IPS-11a (cell line): ENCODE results near the gene AFG3L2.
A peak's percentile ranks its signal among the peaks of the same experiment; 100 is the strongest.

Experiments
- H3K4me3 ChIP-seq: one replicate; pipeline ENCODE4 v1.5.1; 2013; ENCODE audit warnings: low read depth, low read length, control low read depth

Gene AFG3L2

DNA sequence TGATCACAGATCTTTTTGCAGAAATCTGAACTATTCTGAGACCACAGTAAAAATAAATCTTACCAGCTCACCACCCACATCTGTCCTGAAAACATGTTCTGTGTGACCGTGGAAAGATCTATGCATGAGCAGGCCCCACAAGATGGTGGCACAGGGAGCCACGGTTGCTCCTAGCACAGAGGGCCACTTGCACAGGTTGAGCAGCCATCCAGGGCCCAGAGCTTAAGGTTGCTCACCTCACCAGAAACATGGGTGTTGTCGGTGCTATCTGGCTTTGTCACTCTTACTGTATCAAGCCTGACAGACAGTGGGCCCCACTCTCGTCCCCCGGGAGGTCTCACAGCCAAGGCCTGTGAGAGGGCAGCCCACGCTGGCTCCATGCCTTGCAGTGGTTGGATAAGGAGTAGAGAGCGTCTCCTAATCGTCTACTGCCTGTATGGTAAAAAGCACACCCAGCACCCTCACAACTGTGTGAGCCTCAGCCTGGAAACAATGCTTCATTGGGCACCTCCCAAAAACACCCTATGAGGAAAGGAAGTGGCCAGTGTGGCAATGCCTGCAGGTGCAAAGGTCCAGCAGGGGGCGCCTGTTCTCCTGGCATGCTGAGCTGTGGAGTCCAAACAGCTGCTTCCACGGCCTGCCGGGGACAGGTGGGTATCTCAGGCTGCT lies 49.4 kb downstream of the AFG3L2 start:
- no peak overlapping the region for H3K4me3 ChIP-seq

DNA sequence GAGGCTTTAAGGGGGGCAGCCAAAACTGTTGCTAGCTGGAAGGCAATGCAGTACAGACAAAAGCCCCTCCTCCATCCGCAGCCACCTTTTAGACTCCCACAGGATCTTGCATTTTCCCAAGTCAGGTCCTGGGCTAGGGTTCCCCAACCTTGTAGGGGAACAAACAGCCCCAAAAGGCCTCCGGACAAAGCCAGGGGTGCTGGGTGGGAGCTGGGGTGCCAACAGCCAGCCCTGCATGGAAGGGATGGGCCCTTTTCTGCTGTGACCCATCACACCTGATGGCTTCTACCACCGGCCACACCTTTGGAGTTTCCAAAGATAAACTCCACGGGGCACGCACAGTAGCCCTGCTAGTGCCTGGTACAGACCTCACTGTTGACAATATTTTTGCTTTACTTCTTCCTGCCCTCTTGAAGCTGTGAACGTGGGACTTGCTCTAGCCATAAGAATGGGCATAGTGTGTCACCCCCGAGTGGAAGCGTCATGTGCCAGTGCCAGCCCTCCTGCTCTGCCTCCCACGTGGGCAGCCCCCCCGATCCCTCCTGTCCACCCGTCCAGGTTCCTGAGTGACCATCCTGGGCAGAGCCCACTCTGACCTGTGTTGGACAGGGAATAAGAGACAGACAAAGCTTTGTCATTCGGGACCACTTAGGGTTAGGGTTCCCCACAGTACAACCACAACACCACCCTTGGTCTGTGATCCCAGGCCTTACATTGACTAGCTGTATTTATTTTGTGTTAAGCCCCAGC lies 50.1 kb downstream of the AFG3L2 start:
- no peak overlapping the region for H3K4me3 ChIP-seq

DNA sequence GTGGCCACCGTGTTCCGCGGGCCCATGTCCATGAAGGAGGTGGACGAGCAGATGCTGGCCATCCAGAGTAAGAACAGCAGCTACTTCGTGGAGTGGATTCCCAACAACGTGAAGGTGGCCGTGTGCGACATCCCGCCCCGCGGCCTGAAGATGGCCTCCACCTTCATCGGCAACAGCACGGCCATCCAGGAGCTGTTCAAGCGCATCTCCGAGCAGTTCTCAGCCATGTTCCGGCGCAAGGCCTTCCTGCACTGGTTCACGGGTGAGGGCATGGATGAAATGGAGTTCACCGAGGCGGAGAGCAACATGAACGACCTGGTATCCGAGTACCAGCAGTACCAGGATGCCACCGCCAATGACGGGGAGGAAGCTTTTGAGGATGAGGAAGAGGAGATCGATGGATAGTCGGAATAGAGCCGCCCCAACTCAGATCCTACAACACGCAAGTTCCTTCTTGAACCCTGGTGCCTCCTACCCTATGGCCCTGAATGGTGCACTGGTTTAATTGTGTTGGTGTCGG lies 51.2 kb downstream of the AFG3L2 start:
- H3K4me3 ChIP-seq, result no peak overlapping the region

DNA sequence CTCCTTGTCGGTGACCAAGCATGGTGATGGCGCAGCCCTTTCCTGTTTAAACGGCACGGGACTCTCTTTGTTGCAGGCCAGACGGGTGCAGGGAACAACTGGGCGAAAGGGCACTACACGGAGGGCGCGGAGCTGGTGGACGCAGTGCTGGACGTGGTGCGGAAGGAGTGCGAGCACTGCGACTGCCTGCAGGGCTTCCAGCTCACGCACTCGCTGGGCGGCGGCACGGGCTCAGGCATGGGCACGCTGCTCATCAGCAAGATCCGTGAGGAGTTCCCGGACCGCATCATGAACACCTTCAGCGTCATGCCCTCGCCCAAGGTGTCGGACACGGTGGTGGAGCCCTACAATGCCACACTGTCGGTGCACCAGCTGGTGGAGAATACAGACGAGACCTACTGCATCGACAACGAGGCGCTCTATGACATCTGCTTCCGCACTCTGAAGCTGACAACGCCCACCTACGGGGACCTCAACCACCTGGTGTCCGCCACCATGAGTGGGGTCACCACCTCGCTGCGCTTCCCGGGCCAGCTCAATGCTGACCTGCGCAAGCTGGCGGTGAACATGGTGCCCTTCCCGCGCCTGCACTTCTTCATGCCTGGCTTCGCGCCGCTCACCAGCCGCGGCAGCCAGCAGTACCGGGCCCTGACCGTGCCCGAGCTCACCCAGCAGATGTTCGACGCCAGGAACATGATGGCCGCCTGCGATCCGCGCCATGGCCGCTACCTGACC lies 51.9 kb downstream of the AFG3L2 start:
- H3K4me3 ChIP-seq, result no peak overlapping the region

DNA sequence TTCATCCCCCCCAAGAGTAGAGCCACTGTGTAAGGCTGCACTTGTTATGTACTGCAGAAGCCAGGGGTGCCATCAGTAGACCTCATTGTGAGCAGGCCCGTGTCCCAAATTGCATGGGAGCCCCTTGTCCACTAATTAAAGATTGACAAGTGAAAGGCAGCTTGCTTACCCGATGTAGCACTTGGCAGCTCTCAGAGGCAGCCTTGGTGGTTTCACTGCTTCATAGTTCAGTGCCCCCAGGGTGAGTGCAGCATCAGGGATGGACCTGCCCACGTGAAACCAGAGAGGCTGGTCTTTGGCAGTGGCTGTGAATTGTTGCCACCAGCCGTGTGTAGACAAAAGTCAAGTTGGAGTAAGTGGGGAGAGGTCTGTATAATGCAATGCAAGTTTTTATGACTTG lies 55.7 kb downstream of the AFG3L2 start:
- no peak overlapping the region for H3K4me3 ChIP-seq

DNA sequence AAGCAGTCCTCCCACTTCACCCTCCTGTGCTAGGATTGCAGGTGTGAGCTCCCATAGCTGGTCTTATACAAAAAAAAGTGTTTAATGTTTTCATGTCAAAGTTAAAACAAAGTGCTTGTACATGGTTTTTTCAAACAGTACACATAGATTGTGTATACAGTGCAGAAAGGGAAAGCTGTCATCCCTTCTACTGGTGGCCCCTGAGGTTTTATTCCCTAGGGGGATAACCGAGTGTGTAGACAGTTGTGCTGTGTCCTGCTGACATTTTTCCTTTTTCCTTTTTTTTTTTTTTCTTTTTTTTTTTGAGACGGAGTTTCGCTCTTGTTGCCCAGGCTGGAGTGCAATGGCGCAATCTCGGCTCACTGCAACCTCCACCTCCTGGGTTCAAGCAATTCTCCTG lies 58.2 kb downstream of the AFG3L2 start:
- H3K4me3 ChIP-seq, result no peak overlapping the region

DNA sequence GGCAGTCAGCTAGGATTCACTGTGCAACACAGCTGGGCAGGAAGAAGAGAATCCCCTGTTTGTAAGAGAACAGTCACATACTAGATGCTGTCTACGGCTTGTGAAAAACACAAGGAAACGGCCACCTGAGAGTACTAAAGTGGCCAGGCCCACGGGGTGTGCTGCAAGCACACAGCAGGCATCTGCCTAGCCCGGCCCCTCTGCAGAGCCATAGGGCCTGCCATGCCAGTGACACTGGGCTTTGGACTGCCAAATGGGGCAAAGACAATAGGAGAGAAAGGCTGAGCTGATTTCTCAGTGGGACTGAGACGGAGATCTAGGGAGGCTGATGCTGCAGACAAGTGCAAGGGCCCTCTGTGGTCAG lies 58.7 kb downstream of the AFG3L2 start:
- no peak overlapping the region for H3K4me3 ChIP-seq

DNA sequence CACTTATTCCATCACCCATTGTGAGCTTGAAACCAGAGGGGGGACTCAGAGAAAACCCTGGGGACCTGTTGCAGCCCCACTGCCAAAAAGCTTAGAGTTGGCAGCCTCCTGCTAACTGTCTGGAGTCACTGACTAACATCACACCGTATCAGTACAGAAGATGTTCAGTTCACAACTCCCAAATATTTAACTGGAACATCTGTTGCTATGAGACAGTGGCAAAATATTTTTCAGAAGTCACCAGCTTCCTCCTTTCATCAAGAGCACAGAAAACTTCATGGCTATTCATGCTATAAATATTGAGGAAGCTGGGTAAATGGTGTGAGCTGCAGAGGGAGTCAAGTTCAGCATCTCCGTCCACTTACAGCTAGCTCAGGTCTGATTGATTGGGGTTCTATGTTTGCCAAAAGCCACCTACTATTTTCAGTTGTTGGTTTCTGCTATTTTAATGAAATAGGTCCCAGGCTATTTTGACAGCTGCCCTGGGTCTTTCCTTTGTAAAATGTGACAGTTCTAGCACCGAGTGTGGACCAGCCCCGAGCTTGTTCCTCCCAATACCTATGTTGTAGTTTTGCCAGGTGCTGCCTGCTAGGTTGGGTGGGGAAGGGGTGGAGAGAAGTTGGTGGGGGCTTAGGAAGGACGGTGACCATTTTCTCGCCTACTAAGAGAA lies 59.2 kb downstream of the AFG3L2 start:
- H3K4me3 ChIP-seq, result no peak overlapping the region

DNA sequence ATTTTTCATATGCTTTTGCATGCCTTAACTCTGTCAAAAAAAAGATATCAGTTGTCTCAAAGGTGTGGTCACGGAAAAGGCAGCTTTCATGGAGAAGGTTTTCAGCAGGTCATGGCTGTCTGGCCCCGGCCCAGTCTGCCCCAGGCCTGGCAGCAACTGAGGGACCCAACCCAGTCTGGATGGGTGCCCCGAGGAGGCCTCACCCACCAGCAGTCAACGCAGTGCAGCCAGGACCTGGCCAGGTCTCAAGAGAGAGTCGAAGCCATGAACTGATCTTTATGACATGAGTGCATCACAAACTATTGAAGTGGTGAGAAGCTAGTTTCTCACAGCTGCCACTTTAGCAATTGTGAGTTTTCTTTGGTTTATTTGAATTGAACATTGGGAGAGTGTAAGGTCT lies 61.1 kb downstream of the AFG3L2 start:
- H3K4me3 ChIP-seq, result no peak overlapping the region

DNA sequence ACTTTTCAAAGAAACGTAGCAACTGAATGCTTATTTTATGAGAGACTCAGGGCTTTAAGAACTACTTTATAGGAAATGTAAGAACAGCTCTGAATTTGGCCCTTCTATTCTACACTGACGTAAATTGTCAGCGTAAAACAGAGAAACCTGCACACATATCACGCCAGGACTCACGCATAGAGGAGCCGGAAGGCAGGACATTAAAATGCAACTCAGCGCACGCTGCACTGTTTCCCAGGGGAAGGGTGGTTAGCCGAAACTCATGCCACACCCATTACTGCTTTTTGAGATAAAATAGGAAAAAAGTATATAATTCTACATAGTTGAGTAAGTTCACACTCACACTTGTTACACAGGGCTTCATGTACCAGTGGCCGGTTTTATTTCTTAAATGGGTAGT lies 61.5 kb downstream of the AFG3L2 start:
- H3K4me3 ChIP-seq, result no peak overlapping the region

DNA sequence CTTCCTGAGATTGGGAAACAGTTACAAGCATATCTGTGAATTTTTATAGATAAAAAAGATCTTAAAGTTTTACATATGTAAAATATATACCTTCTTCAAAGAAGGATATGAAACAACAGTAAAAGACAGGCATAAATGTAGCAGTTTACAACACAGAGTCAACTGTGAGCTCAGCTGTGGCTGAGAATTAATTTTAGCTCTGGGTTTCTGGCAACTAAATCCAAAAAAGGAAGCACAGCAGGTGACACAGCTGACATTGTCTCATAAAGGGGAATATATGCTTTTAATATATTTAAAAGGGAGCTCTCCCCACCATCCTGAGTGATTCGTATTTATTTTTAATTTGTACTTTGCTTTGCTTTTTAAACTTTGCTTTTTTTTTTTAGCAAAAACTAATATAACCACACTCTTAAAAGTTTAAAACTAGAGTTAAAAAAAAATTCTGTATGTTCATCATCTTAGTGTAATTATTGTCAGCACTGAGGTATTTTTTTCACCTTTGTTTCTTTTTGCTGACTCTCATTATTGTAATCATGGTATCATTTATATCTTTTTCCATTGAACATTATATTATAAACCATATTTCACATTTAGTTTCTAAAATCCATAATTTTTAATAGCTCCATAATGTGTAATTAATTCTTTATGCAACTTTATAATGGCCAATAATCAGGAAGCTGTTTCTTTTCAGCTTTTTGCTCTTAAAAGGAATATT lies 62.3 kb downstream of the AFG3L2 start:
- H3K4me3 ChIP-seq, result no peak overlapping the region

DNA sequence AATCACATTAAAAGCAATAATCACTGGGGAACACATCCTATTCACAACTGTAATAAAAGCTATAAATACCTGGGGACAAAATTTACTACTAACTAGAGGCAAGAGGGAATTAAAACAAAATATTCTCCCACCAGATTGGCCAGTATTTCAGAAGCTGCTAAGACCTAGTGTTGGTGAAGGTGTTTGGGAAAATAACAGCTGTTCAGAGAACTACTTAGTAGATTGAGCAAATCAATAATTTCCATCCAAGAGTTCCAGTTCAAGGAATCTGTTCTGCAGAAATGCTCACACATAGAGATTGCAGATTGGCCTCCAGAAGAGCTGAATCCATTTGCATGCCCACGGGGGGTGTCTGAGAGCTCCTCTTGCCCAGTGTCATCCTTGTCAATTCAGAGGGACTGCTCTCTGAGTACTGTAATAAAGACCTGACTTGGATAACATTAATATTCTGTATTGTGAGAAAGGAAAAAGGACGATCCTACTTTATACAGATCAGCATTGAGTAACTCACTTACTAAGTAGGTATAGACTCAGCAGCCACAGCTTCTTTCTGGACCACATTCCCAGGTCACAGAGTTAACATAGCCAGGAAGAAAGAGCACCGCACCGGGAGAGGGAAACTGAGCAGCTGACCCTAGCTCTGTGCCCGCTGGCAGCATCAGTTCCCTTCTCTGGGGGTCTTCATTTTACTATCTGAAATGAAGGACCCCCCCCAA lies 63.3 kb downstream of the AFG3L2 start:
- no peak overlapping the region for H3K4me3 ChIP-seq

DNA sequence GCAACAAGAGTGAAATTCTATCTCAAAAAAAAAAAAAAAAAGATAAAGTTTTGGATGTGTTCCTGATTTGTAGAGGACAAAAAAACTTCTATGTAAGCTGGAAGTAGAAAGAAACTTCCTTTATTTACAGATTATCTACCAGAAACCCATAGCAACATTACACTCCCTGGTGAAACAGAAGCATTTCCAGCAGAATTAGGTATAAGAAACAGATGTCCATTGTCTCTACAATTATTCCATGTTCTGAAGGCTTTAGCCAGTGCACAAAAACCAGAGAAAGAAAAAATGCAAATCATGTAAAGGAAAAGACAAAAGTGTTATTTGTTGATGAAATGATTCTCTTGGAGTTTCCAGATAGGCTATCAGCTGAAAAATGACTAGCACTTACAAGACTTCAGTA lies 64.1 kb downstream of the AFG3L2 start:
- no peak overlapping the region for H3K4me3 ChIP-seq

DNA sequence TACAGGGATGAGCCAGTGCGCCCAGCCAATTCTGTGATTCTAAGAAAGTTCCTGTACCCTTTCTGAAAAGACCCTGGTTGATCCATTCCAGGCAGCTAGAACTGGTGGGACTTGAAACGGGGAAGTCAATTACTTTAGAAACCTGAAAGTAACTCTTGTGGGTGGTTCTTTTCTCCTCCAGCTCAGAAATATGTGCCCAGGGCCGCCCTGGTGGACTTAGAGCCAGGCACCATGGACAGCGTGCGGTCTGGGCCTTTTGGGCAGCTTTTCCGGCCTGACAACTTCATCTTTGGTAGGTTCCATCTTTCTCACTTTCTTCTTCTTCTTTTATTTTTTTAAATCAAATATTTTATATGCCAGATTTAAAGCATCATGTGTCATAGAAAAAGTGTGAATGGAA lies 66.3 kb downstream of the AFG3L2 start:
- no peak overlapping the region for H3K4me3 ChIP-seq

DNA sequence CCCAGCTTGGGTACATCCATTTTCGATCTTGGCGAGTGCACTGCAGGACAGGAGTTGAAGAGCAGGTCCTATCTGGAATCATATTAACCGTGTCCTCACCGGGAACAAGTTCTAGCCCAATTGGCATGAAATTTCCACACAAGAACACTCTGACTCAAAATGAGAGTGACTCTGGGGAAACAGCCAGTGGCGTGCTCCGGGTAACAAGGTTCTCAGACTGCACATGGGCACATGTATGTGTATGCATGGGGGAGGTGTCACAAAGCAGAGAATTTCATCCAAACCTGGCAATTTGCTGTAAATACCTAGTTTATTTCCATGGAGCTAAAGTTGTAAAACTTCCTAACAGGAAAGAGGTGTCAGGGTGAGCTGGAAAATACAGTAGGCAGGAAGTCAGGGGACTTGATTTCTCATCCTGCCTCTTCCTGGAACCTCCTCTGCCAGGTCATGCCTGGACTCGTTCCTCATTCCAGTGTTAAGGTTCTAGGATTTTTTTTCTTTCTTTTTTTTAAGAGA lies 67.3 kb downstream of the AFG3L2 start:
- peak overlapping the region; percentile 87 for H3K4me3 ChIP-seq

DNA sequence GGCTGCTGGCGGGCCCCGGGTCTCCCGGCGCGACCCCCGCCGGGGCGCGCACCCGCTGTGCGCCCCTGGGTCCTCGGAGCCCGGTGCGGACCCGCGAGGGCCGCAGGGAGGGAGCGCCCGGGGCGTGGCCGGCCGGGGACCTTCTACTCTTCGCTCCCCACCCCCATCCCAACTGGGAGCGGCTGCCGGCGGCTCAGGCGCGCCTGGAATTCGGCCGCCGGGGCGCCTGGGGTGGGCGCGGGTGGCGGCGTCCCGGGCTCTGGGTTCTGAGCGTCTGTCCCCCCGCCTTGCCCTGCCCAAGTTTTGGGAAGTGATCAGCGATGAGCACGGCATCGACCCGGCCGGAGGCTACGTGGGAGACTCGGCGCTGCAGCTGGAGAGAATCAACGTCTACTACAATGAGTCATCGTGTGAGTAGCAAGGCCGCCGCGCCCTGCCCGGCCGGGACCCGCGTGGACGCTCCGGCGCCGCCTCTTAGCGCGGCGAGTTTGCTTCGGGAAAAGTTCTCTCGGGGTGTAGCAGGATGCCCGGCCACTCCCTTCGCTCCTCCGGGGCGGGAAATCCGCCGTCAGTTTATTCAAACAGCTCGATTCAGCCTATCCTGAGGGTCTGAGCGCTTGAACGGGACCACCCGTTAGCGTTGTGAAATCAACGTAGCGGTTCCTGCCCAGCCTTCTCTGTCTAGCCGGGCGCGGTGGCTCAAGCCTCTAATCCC lies 68.5 kb downstream of the AFG3L2 start:
- H3K4me3 ChIP-seq, result peak overlapping the region; percentile 87

DNA sequence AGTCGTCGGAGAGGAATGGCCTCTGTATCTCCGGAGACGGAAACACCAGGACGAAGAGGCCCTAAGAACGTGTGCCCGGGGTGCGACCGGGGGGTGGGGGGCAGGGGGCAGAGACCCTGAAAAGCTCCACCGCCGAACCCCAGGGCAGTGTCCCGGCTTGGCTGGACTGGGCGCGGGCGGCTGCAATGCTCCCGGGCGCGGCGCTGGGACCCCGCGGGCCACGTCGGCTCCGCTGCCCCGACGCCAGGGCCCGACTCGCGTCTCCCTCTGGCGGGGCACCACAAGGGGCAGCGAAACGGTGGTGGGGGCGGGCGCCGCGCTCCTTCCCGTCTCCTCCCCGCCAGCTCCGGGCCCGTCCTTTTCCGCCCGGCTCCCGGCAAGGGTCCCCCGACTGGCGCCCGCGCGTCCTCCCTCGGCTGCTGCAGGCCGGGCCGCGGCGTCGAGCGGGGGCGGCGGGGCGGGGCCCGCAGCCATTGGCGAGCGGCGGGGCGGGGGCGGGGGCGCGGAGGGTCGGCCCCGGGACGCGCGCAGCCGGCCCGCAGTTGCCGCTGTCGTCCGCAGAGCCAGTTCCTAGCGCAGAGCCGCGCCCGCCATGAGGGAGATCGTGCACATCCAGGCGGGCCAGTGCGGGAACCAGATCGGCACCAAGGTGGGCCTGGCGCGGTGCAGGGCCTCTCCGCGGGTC lies 69.2 kb downstream of the AFG3L2 start, which contains the start of gene TUBB6:
TUBB6 (plus strand) TSS at position 541 of the 685 bp plus-strand sequence; CDS start at position 593, 52 bp downstream.
- peak within 1 kb of the TSS; percentile 87 for H3K4me3 ChIP-seq
